Subcutaneous adipose tissue (tissue), 4 donors: ENCODE results near the gene GPR65. TPM values are rescaled to one million over a fixed set of nuclear protein-coding genes. Genes with fewer than 3 reads are reported as not detected.

Source experiments
- total RNA-seq, 4 donors: library from RNA; depleted of rRNA; stranded (reverse); fragments of >200 nt; gene quantifications; one replicate each; pipeline ENCODE4 v1.1.0, GENCODE V29; 2016
- TF ChIP-seq, protein P1 (sequence below): fragments of 450-650 bp; IDR thresholded peaks from one replicate; pipeline ENCODE4 v1.5.1; 2016; ENCODE audit warnings: low read depth, mild to moderate bottlenecking, control low read depth, antibody characterized with exemption, moderate library complexity

GPR65 gene
- total RNA-seq, 4 donors from 2014 or later: 0.19 to 18.7 (median 2.0) TPM

DNA sequence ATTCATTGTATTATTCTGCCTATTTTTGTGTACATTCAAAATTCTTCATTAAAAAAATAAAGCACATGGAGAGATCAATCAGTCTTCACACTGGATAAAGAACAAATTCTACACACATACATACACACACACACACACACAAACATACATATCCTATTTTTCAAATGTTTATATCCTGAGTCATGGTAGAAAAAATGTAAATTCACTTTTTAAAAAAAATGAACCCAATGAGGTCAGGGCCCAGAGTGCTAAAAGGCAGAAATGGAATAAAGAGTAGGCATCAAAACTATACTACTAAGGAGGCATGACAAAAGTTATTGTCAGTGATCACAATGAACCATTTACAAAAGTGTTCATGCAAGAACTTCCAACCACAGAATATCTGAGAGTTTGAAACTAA is 29.3 kb upstream of the GPR65 start:
- TF ChIP-seq, protein P1, sequence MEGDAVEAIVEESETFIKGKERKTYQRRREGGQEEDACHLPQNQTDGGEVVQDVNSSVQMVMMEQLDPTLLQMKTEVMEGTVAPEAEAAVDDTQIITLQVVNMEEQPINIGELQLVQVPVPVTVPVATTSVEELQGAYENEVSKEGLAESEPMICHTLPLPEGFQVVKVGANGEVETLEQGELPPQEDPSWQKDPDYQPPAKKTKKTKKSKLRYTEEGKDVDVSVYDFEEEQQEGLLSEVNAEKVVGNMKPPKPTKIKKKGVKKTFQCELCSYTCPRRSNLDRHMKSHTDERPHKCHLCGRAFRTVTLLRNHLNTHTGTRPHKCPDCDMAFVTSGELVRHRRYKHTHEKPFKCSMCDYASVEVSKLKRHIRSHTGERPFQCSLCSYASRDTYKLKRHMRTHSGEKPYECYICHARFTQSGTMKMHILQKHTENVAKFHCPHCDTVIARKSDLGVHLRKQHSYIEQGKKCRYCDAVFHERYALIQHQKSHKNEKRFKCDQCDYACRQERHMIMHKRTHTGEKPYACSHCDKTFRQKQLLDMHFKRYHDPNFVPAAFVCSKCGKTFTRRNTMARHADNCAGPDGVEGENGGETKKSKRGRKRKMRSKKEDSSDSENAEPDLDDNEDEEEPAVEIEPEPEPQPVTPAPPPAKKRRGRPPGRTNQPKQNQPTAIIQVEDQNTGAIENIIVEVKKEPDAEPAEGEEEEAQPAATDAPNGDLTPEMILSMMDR: no peak

GRCh38 chr14:87979689-87980088 is 25.2 kb upstream of the GPR65 start:
- TF ChIP-seq, protein P1: no peak

GRCh38 chr14:87989221-87989955 is 15.5 kb upstream of the GPR65 start:
- TF ChIP-seq, protein P1: no peak

DNA sequence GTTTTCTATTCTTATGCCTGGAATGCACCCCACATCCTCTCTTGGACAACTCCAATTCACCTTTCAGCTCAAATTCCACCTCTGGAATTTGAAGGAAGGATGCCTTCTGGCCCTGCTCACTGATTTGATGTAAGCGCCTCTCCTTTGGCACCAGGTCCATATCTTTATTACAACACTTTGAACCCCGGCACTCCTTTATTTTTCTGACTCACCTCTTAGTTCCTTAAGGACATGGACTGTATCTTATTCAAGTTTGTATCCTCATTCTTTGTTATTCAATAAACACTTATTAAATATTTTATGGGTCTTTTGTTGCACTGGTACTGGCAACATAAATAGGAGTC is 15.0 kb upstream of the GPR65 start:
- TF ChIP-seq, protein P1: no peak

GRCh38 chr14:87990682-87991081 is 14.3 kb upstream of the GPR65 start:
- TF ChIP-seq, protein P1: no peak

DNA sequence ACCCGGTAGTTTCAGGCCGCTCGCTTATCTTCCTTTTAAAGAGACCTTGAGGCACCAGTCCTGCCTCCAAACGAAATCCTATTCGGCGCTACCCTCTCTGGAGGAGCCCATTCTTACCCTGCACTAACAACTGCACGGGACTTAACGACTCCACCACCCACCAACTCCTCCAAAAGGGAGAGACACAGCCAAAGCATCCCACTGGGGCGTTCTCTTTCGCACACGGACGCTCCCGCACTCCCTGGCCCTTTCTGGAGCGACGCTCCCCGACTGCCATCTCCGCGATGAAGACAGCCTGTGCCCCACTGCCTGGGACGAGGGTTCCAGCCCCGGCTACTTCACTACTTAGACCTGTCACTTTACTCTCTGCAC is 12.6 kb upstream of the GPR65 start:
- TF ChIP-seq, protein P1: no peak

DNA sequence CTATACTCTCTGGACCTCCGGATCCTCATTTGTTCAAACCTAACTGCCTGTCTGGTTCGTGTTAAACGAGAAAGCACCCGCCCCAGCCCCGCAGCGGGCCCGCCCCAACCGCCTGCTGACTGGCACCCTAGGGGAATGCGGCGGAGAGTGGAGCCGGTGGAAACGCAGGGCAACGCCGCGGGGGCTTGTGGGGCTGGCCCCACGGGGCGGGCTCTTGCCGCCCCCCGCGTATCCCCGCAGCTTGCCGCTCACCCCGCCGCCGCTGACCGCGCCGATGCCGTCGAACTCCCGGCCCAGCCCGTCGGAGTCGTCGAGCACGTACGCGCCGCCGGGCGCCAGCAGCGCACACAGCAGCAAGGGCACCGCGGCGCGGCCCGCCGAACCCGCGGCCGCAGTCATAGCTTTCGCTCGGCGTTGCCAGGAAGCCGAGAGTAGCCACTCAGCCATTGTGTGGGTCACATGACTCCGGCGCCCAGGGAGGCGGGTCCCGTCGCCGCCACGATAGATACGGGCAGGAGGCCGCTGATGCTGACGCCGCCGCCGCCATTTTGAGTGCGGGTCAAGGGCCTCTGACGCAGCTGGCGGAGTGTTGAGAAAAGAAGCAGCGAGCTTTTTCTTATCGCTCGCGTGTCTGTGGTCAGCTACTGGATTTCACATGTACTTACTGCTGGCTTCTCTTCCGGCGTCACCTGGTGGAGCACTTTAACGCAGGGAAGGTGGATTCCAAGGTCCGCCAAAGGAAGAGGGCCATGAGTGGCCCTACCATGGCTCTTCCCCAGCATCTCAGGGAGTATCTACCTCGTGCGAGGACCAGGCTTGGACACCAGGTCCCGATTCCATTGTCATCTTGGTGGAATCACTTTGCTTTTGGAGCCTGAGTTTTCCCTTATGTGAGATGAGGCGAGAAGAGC is 12.0 kb upstream of the GPR65 start, which contains the start of gene GALC:
Gene GALC (minus strand): TSS at position 465 of the 911 bp plus-strand sequence. CDS start 18 bp downstream, at position 447.
- TF ChIP-seq, protein P1: no peak
